ENCODE results near the gene NEK1.
A peak's percentile ranks its signal among the peaks of the same experiment; 100 is the strongest.
"Not testable (repeated sequence)": the region's sequence is repeated elsewhere in the genome, so short reads cannot be mapped to it uniquely, and the experiment has no call there.

NEK1 gene

DNA sequence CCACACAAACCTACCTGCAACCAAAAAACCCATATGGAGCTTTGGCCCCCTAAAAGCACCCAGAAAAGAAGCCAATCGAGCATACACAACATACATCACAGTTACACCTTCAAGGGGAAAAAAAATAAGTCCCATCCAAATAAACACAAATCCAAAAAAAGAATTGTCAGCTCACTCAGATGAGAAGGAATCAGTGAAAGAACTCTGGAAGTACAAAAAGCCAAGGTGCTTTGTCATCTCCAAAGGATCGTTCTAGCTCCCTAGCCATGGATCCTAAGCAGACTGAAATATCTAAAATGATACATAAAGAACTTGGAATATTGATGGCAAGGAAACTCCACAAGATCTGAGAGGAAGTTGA, 119.2 kb downstream of the NEK1 start:
- DNase-seq = no peak

DNA sequence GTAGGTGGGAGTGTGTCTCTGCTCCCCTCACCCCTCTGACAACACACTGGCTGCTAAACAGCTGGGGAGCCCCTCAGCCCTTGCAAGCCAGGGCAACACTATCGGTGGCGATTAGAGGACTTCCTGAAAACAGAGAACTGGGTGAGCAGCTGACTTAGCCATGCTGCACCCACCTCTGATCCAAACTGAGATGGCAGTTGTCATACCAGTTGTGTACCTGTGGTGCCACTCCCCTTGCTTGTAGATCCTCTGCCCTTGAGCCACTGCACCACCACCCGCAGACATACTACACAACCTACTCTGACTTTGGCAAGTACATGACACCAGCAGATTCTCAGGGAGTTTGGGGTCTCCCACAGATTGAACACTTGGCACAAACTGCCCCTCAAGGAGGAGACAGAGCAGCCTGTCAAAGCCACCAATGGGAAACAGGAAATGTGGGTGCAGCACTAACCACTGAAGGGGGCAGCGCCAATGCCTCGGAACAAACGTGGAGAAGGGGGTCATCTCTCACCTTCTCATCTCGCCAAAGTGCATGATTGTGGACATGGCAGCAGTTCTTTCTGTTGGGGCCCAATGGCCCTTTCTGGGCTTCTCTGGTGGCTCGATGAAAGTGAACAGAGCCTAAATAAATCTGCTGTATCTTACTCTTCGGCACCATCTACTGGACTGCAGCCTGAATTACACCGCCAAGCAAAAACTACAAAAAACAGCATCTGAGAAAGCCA, 119.8 kb downstream of the NEK1 start:
- DNase-seq = no peak

DNA sequence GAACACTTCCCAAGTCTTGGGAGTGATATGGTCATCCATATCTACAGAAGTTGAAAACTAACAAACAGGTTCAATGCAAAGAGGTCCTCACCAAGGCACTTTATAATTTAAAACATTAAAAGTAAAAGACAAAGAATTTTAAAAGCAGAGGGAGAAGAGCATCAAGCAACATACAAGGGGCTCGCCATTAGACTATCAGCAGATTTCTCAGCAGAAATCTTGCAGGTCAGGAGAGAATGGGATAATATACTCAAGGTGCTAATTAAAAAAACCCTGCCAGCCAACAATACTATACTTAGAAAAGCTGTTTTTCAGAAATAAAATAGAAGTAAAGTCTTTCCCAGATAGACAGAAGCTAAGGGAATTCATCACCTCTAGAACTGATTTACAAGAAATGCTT, 121.2 kb downstream of the NEK1 start:
- DNase-seq = no peak

DNA sequence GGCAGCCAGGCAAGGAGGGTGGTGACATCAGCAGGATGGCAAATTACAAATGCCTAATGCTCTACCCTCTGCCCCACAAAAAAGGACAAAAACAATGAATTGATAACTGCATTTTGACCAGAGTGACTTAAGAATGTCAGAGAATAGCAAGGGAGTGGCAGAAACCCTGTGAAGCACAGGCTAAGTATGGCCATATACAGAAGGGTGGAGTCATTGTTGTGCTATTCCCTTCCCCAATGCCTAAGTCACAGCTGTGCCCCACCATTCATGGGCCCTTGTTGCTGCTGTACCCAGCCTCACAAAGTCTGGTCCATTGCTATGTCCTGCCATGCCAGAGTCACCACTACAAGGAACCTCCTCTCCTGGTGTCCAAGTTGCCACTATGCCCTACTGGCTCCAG, 123.1 kb downstream of the NEK1 start:
- no peak for DNase-seq

DNA sequence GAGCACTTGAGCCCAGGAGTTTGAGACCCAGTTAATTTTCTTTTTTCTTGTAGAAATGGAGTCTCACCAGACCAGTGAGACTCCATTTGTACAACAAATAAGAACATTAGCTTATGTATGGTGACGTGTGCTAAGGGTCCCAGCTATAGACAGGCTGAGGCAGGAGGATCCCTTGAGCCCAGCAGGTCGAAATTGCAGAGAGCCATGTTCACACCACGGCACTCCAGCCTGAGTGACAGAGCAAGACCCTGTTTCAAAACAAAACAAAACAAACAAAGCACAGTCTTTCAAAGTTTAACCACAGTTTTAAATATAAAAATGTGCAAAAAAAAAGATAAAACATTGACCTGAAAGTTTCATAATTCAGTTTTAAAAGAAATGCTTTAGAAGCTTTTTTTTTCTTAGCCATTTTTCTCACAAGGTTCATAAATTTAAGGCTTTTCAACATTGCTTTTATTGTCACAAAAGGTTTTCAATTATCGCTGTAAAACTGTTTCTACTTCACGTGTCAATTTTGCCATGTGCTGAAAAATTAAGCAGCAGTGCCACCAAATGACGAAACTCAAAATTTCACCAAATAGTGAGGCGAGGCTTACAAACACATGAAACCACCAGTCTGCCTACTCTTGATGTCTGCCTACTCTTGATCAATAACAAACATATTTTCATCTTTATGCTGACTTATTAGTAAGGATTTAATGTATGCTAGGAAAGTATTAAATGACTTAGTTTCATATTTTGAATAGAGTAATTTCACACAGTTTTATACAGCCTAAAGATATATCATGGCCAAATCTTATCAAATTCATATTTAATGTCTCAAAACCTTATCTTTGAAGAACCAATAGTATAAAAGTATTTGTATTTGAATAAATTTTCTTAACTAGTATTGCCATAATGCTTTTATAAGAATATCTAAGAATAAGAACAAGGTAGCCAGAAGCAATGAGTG, 126.3 kb downstream of the NEK1 start:
- DNase-seq = peak in 1 of 14 donors; percentile 3

DNA sequence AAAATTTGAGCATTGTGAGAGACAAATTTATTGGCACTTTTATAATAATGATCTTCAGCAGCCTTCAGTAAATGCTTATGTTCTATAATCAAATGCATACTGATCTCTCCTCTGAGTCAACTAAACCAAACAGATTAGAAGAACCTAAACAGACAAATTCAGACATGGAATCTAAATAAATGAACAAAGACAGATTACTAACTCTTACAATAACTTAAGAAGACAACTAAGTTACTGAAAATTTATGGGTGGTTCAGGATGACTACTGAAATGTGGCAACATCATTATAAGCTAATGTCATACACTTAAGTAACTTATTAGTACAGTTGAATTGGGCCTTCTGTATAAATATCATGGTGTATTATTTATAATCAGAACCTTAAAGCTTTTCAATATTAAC, 127.3 kb downstream of the NEK1 start:
- DNase-seq = no peak

DNA sequence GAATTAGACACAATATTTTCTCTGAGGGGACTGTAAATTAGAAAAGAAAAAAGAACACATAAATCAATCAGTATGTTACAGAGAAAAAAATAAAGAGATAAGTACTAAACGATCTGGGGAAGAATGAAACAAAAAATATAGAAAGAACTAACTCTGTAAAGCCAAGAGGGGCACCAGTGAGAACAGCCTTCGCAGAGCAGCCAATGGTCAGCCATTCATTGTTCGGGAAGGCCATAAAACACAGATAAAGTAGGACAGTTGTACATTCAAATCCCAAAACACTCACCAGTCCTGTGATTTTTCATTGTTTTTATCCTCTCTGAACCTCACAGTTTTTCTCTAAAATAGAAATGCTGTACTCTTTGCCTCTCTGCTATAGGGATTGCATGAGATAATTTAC, 127.9 kb downstream of the NEK1 start:
- DNase-seq = no peak

DNA sequence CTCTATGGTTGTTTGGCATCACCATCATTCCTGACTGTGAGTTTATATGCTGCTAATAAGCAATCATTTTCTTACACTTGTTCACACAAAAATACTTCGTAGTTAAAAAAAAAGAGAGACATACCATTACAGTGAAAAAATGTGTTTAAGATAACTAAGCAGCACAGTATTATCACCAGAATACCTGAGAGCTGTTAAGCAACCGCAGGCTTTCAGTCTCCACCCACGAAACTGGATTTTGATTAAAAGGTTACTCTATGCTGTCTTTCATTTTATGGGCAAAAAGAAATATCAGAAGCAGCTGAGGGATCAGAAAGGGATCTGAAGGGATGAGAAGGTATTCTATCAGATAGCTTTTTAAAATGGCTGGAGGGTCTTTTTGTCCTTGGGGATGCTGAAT, 148.3 kb downstream of the NEK1 start:
- no peak for DNase-seq

DNA sequence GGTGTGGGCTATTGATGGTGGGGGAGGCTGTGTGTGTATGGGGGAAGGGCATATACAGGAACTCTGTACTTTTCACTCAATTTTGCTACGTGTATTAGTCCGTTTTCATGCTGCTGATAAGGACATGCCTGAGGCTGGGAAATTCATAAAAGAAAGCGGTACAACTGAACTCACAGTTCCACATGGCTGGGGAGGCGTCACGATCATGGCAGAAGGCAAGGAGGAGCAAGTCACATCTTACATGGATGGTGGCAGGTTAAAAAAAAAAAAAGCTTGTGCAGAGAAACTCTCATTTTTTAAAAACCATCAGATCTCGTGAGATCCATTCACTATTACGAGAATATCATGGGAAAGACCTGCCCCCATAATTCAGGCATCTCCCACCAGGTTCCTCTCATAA, 152.3 kb downstream of the NEK1 start:
- DNase-seq = no peak

DNA sequence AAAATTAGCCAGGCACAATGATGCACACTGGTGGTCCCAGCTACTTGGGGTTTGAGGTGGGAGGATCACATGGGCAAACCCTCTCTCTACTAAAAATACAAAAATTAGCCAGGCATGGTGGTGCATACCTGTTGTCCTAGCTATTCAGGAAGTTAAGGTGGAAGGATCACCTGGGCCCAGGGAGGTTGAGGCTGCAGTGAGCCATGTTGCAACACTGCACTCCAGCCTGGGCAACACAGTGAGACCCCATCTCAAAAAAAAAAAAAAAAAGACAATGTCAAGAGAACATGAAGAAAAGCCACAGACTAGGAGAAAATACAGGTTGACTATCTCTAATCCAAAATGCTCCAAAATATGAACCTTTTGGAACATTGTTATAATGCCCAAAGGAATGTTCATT, 153.8 kb downstream of the NEK1 start:
- no peak for DNase-seq

DNA sequence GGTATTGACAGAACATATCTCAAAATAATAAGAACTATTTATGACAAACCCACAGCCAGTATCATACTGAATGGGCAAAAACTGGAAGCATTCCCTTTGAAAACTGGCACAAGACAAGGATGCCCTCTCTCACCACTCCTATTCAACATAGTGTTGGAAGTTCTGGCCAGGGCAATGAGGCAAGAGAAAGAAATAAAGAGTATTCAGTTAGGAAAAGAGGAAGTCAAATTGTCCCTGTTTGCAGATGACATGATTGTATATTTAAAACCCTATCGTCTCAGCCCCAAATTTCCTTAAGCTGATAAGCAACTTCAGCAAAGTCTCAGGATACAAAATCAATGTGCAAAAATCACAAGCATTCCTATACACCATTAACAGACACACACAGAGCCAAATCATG, 159.7 kb downstream of the NEK1 start:
- DNase-seq = not testable (repeated sequence)

DNA sequence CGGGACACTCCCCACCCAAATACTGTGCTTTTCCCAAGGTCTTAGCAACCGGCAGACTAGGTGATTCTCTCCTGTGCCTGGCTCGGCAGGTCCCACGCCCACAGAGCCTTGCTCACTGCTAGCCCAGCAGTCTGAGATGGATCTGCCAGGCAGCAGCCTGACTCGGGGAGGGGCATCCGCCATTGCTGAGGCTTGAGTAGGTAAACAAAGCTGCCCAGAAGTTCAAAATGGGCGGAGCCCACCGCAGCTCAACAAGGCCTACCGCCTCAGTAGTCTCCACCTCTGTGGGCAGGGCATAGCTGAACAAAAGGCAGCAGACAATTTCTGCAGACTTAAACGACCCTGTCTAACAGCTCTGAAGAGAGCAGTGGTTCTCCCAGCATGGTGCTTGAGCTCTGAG, 163.4 kb downstream of the NEK1 start:
- not testable (repeated sequence) for DNase-seq

DNA sequence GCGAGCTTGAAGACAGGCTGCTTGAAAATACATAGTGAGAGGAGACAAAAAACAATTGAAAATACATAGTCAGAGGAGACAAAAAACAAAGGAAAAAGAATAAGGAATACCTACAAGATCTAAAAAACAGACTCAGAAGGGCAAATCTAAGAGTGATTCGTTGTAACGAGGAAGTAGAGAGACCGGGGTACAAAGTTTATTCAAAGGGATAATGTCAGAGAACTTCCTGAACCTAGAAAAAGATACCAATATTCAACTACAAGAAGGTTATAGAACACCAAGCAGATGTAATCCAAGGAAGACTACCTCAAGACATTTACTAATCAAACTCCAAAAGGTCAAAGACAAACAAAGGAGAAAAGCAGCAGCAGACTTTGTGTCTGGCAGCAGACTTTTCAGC, 165.6 kb downstream of the NEK1 start:
- no peak for DNase-seq

DNA sequence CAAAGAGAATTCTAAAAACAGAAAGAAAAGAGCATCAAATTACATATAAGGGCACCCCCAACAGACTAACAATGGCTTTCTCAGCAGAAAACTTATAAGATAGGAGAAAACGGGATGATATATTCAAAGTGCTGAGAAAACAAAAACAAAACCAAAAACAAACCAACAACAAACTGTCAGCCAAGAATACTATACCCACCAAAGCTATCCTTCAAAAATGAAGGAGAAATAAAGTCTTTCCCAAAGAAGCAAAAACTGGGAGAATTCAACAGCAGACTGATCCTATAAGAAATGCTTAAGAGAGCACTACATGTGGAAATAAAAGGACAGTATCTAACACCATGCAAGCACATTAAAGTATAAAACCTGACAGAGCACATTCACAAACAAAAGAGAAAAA, 168.6 kb downstream of the NEK1 start:
- DNase-seq = no peak

DNA sequence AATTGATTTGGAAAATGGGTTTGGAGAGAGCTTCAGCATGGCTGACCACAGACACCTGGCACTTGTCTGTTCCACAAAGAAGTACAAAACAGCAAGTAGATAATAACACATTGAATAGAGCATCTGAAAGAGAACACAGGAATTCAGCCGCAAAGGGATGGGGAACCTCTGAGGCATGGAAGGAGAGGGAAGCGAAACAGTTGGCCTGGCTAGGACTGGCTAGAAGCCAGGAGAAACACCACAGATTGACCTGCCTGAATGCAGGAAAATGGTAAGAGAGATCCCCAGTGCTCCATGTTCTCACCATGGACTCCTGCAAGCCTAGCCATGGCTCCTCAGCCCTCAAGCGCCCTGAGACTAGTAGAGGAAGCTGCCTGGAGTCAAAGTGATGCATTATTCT, 171.9 kb downstream of the NEK1 start:
- peak in 1 of 14 donors; percentile 13 for DNase-seq

DNA sequence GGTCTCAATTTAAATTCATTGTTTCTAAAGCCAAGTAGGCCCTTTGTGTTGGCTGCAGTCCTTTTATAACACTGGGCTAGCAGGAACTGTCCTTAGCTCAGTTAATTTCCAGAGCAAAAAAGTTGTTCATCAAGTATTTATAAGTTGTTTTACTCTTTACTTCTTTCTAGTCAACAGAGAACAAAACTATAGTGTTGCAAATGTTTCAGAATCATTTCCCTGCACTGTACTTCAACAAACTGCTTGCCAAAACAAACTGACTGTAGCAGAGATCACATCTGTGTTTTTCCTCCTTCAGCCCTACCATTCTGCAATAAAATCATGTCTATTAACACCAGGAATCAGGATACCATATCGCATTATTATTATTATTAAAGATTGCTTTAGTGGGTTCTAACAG, 173.1 kb downstream of the NEK1 start:
- no peak for DNase-seq

DNA sequence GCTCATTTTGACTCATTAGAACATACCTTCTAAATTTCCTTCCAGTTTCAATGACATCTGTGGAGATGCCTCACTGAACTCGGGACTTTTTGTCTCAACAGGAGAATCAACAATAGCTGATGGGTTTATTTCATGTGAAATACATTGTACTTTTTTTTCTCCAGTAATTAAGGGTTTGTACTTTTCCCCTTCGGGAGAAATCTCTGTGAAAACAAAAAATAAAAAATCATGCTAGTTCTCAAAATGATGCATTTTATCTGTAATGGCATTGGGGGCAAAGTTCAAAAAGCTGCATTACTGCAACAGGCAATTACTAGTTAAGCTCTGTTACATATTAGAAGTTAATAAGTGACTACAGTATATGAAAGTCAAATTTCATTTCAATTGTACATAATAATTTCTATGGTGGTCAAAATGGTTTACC, 174.3 kb downstream of the NEK1 start:
- DNase-seq = no peak

DNA sequence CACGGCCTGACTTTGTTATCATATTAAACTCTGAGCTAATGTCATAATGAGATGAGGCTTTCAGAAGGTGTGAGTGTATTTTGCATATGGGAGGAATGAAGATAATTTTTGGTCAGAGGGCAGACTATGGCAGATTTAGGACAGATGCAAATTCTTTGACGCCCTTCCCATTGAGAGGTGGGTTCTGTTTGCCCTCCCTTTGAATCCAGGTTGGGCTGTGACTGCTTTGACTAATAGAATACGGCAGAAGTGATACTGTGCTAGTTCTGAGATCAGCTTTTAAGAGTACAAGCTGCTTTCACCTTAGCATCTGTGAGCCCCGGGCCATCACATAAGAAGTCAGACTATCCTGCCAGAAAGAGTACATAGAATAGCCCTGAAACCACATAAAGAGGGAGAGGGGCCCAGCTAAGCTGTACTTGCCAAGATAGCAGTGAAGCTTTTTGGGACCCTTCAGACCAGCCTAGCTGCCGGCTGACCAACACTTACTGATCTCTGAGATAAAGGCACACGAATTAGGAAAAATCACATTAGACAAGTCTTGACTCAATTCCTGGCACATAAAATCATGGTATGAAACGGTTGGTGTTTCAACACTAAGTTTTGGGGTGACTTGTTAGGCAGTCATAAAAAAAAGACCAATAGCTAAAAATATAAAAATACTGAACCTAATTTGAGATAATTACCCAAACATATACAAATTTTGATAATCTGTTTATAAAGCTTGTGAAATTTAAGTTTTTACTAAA, 174.9 kb downstream of the NEK1 start:
- no peak for DNase-seq

DNA sequence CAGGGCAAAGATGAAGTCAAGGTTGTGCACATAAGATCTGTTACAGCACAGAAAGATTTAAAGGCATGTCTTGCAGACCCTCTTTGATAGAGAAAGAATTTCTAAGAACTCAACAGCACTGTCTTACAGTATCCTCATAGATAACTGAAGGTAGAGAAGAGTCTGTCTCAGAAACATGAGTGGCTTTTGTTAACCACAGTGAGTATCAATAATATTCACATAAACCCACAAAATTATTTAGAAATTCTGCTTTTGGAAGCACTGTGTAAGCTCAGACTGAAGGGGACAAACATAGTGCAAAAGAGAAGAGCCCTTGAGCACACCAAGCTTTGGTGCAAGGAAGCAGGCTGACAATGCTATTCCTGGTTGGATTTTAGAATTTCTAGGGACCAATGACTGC, 175.6 kb downstream of the NEK1 start:
- DNase-seq = no peak

DNA sequence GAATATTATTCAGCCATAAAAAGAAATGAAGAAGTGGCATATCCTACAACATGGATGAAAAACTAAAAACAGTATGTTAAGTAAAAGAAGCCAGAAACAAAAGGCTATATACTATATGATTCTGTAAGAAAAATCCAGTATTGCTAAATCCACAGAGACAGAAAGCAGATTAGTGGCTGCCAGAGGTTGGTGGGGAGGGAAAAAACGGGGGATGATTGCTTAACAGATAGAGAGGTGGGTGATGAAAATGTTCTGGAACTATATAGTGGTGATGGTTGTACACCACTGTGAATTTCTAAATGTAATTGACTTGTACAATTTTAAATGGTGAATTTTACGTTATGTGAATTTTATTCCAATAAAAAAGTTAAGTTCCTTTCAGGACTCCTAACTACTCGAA, 184.0 kb downstream of the NEK1 start:
- DNase-seq = no peak

DNA sequence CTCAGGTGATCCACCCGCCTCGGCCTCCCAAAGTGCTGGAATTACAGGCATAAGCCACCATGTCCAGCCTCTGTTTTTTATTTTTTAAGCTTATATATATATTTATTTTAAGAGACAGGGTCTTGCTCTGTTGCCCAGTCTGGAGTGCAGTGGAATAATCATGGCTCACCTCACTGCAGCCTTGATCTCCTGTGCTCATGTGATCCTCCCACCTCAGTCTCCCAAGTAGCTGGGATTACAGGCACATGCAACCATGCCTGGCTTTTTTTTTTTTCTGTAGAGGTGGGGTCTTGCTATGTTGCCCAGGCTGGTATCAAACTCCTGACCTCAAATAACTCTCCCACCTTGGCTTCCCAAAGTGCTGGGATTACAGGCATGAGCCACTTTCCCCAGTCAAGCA, 184.7 kb downstream of the NEK1 start:
- DNase-seq = not testable (repeated sequence)

DNA sequence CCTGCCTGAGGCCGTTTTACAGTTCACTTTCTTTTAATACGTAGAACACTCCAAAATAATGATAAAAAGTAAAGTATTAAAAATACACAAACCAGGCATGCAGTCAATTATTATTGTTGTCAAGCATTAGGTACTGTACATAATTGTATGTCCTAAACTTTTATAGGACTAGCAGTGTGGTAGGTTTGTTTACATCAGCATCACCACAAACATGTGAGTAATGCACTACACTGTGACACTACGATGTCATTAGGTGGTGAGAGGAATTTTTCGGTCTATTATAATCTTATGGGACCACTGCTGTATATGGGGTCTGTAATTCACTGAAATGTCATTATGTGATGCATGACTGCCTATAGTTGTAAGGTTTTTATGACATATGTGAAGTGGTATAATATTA, 192.1 kb downstream of the NEK1 start:
- no peak for DNase-seq

DNA sequence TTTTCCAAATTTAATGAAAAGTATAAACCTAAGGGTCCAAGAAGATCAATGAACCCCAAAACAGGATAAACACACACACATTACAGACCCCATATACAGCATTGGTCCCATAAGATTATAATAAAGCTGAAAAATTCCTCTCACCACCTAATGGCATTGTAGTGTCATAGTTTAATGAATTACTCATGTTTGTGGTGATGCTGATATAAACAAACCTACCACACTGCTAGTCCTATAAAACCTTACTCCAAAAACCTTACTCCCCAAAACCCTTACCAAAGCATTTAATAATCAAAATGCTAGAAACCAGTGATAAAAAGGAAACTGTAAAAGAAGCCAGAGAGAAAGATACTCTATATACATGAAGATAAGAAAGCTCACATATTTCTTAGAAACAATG, 193.5 kb downstream of the NEK1 start:
- no peak for DNase-seq

Data from C1 segment of cervical spinal cord (tissue), 14 donors.